ENCODE results near the gene PTGFR. TPM values are rescaled to one million over a fixed set of nuclear protein-coding genes. Genes with fewer than 3 reads are reported as not detected.

The PTGFR gene
- total RNA-seq, 1 donor from 2014 or later = not detected

DNA sequence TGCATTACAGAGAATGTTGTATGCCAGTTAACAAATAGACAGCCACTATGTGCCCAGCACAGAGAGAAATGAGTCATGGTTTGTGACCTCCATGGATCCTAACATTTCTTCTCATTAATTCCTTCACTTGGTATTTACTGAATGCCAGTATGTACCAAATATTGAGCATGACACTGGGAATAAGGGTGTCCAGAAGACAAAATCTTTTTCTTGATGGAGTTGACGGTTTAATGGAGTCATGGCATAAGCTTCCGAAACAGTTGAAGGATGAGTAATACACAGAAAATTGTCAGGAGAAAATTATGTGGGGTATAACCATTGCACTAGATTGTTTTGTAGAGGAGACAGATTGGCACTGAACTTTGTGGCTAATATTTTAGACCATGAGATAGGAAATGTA lies 36.9 kb downstream of the PTGFR start:
- no peak overlapping the region for H3K4me3 Mint-ChIP-seq (ENCODE audit: low read depth)
- no peaks in the 10 kb centered on the region for H3K9me3 Mint-ChIP-seq (ENCODE audit: low read depth)
- no peaks in the 10 kb centered on the region for H3K27me3 Mint-ChIP-seq
- no peaks in the 10 kb centered on the region for H3K4me1 Mint-ChIP-seq (ENCODE audit: low read depth)
- no peaks in the 10 kb centered on the region for H3K36me3 Mint-ChIP-seq (ENCODE audit: insufficient read depth)
- no peak overlapping the region for H3K27ac Mint-ChIP-seq
- TF ChIP-seq, protein P1, sequence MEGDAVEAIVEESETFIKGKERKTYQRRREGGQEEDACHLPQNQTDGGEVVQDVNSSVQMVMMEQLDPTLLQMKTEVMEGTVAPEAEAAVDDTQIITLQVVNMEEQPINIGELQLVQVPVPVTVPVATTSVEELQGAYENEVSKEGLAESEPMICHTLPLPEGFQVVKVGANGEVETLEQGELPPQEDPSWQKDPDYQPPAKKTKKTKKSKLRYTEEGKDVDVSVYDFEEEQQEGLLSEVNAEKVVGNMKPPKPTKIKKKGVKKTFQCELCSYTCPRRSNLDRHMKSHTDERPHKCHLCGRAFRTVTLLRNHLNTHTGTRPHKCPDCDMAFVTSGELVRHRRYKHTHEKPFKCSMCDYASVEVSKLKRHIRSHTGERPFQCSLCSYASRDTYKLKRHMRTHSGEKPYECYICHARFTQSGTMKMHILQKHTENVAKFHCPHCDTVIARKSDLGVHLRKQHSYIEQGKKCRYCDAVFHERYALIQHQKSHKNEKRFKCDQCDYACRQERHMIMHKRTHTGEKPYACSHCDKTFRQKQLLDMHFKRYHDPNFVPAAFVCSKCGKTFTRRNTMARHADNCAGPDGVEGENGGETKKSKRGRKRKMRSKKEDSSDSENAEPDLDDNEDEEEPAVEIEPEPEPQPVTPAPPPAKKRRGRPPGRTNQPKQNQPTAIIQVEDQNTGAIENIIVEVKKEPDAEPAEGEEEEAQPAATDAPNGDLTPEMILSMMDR (IDR thresholded peaks at IDR 0.05; ENCODE audit: unreplicated experiment) = no peak
- no peak for DNase-seq (ENCODE audit: low spot score, unreplicated experiment)

DNA sequence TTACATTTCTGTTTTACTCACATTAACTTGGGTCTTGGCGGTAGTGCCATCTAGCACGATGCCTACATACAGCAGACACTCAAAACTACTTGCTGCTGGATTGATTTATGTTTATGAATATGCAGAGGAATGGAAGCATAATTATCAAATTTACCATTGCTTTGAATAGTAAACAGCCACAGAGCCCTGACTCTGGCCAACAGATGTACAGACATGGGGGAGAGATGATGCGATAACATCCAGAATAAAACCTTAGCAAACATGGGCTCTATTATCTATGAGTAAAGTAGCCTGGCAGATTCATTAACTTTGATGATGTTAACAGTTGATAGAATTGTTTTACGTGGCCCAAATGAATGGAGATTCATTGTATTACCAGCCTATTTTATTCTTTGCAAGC lies 42.8 kb downstream of the PTGFR start:
- Mint-ChIP-seq H3K27me3 (no peaks in the 10 kb centered on the region), H3K27ac (no peak overlapping the region), H3K4me1 (ENCODE audit: low read depth) (no peaks in the 10 kb centered on the region), H3K36me3 (ENCODE audit: insufficient read depth) (no peaks in the 10 kb centered on the region), H3K4me3 (ENCODE audit: low read depth) (no peak overlapping the region), H3K9me3 (ENCODE audit: low read depth) (no peaks in the 10 kb centered on the region)
- DNase-seq (ENCODE audit: low spot score, unreplicated experiment) = no peak
- TF ChIP-seq, protein P1 (IDR thresholded peaks at IDR 0.05; ENCODE audit: unreplicated experiment) = no peak

DNA sequence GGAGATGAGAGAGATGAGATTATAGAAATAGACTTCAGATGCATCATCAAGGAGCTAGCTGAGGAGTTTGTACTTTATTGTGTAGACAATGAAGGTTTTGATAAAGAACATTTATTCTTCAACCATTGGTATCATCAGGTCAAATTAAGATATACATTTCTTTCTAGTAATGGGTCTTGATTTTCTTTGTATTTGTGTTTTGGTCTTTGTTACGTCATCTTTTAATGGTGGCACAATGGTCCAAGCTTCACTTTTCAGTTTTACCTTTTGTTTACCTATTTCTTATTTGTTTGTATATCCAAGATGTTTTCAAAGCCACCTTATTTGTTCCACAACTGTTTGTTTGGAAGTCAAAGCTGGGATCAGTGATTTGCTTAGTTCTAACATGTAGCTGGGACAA lies 44.5 kb downstream of the PTGFR start:
- no peak for DNase-seq (ENCODE audit: low spot score, unreplicated experiment)
- Mint-ChIP-seq H3K36me3 (ENCODE audit: insufficient read depth) (no peaks in the 10 kb centered on the region), H3K4me1 (ENCODE audit: low read depth) (no peaks in the 10 kb centered on the region)

DNA sequence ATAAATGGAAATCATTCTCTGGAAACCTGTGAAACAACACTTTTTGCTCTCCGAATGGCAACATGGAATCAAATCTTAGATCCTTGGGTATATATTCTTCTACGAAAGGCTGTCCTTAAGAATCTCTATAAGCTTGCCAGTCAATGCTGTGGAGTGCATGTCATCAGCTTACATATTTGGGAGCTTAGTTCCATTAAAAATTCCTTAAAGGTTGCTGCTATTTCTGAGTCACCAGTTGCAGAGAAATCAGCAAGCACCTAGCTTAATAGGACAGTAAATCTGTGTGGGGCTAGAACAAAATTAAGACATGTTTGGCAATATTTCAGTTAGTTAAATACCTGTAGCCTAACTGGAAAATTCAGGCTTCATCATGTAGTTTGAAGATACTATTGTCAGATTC lies 45.7 kb downstream of the PTGFR start:
- Mint-ChIP-seq H3K27me3 (no peaks in the 10 kb centered on the region), H3K4me1 (ENCODE audit: low read depth) (no peaks in the 10 kb centered on the region), H3K9me3 (ENCODE audit: low read depth) (peaks cover 2% of the 10 kb centered on the region), H3K4me3 (ENCODE audit: low read depth) (no peak overlapping the region), H3K36me3 (ENCODE audit: insufficient read depth) (peaks cover 1% of the 10 kb centered on the region), H3K27ac (no peak overlapping the region)
- DNase-seq (ENCODE audit: low spot score, unreplicated experiment) = no peak
- TF ChIP-seq, protein P1 (IDR thresholded peaks at IDR 0.05; ENCODE audit: unreplicated experiment) = no peak

More for the DNA sequence above, 44.5 kb downstream of the PTGFR start:
- no peaks in the 10 kb centered on the region for H3K9me3 Mint-ChIP-seq (ENCODE audit: low read depth)
- no peak overlapping the region for H3K4me3 Mint-ChIP-seq (ENCODE audit: low read depth)
- TF ChIP-seq, protein P1 (IDR thresholded peaks at IDR 0.05; ENCODE audit: unreplicated experiment) = no peak
- H3K27me3 Mint-ChIP-seq = no peaks in the 10 kb centered on the region
- no peak overlapping the region for H3K27ac Mint-ChIP-seq

DNA sequence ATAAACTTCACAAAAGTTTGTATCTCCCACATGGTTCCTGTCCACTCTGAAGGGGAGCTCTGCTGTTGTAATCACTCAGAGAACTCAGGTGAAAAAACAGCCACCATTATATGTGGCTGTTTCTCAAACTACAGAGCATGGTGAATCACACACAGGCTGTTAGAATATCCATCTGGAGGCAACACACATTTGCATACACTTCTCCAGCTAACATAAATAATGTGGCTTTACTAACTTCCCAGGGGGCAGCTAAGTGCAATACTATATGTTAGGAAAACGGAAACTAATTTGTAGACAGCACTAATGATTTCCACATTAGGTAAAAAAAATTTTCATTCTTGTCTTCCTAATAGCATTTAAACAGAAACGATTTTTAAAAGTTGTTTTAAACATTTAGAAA lies 49.3 kb downstream of the PTGFR start:
- no peak overlapping the region for H3K27ac Mint-ChIP-seq
- TF ChIP-seq, protein P1 (IDR thresholded peaks at IDR 0.05; ENCODE audit: unreplicated experiment) = no peak
- peaks cover 2% of the 10 kb centered on the region for H3K36me3 Mint-ChIP-seq (ENCODE audit: insufficient read depth)
- no peak for DNase-seq (ENCODE audit: low spot score, unreplicated experiment)
- no peaks in the 10 kb centered on the region for H3K27me3 Mint-ChIP-seq
- H3K4me3 Mint-ChIP-seq (ENCODE audit: low read depth) = no peak overlapping the region
- no peaks in the 10 kb centered on the region for H3K4me1 Mint-ChIP-seq (ENCODE audit: low read depth)
- peaks cover 4% of the 10 kb centered on the region for H3K9me3 Mint-ChIP-seq (ENCODE audit: low read depth)

Data from progenitor cell of endocrine pancreas (in vitro differentiated cells).